Muscle of back (tissue), 11 donors: ENCODE data around the gene SHC3. TPM values are rescaled to one million over a fixed set of nuclear protein-coding genes. Genes with fewer than 3 reads are reported as not detected.

Source experiments
- DNase-seq, 3 donors: peaks; one replicate each; pipeline versions ENCODE4 v3.0.0 to v3.0.0-alpha.2; 2013
- polyA plus RNA-seq, 10 donors: library from polyadenylated mRNA; unstranded; fragments of 120-200 nt; gene quantifications; one replicate each; pipeline ENCODE4 v1.2.1, GENCODE V29; 2013; ENCODE audit not compliant: insufficient read length in 10 of 10

Gene SHC3
- polyA plus RNA-seq, 10 donors: 0.48 to 1.1 (median 0.77) TPM

DNA sequence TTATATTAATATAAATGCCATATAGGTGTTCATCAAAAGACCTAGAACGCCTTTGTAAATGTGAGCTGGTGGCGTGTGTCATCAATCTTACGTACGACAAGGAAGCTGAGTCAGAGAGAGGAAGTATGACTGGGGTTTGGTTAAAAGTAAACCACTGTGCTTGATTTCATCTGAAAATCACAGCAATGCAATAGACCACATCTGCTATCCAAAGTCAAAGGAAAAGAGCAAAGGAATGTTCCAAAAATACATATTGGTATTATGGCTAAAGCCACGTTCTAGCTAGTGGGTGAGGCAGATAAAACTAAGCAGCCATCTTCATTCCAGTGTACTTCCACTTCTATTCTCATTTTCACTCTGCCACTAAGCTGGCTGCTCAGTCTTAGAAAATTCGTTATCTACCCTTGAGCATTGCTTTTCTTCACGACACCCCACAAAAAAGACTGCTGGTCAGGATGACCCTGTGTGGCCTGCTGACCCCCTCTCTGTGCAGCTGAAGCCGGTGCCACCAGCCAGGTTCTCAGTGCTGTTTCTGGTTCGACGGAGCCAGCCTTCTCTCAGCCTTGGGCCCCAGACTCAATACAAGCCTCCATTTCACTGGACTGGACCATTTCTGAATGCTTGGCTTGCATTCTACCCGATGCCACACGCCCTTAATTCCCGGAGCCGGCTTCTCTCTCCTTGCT, 23.8 kb downstream of the SHC3 start:
- peak in 1 of 3 donors; percentile 79 for DNase-seq

DNA sequence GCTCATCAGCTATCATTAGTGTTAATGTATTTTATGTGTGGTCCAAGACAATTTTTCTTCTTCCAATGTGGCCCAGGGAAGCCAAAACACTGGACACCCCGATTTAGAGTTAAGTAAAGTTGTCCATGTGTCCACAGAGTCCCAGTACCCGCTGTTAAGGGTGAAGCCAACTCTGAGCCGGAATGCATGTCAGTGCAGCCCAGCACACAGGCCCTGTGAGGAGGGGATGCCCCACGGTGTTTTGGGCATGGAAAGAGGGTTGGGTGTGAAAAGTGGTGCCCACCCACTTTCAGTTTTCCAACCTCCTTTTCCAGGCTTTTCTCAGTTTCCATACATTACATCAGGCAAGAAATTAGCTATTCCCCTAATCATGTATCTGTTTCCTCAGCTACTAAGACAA, 24.4 kb downstream of the SHC3 start:
- no peak for DNase-seq

DNA sequence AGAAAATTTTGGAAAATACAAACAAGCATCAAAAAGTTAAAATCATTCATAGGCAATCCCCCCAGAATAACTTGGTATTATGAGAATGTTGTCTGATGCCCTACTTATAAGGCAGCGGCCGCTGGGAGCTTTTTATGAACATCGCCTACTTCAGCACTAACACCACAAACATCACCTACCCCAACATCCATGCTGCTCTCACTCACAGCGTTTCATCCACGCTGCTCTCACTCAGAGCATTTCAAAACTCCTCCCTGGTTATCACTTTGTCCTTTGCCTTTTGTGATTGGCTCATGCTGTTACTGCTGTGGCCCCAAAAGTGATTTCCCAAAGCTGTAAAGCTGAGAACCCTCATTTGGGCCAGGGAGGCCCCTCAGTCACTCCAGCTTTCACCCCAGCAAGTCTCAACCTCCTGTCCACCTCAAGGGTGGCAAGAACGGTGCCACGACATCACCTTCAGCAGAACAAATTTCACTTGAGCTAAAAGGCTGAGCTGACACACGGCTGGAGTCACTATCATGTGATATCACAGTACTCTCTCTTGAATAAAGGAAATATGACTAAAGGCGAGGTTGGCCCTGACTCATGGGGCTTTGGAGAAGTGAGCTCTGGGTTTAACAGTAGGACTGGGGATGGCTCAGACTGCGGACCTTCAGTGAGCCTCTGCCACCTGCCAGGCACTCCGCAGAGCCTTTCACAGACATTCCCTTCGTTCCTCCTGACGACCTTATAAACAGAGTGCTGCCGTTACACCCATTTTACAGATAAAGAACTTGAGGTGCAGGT, 25.2 kb downstream of the SHC3 start:
- peak in 1 of 3 donors; percentile 62 for DNase-seq

DNA sequence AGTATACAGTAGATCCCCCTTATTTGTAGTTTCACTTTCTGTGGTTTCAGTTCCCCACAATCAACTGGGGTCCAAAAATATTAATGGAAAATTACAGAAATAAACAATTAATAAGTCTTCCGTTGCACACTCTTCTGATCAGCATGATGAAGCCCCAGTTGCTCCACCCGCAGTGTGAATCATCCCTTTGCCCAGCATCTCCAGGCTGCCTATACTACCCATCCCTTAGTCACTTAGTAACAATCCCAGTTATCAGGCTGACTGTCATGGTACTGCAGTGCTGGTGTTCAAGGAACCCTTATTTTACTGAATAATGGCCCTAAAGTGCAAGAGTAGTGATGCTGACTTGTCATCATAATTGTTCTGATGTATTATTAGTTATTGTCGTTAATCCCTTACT, 28.9 kb downstream of the SHC3 start:
- DNase-seq: peak in 1 of 3 donors; percentile 5

DNA sequence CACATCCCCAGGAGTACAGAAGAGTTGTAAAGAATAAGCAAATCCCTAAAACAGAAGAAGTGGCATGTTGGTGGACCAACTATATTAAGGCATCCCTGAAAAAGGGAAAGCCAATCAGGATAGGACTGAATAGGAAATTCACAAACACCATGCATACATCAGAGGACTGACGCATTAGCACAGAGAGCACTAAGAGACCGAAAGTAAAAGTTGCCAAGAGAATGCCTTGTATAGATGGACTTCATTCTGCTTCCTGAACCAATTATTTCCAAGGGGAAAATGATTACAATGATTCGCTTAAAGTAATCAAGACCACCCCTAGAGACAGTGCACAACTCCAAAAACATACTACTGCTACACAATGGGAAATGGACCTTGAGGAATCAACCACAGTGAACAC, 33.5 kb downstream of the SHC3 start:
- no peak for DNase-seq

DNA sequence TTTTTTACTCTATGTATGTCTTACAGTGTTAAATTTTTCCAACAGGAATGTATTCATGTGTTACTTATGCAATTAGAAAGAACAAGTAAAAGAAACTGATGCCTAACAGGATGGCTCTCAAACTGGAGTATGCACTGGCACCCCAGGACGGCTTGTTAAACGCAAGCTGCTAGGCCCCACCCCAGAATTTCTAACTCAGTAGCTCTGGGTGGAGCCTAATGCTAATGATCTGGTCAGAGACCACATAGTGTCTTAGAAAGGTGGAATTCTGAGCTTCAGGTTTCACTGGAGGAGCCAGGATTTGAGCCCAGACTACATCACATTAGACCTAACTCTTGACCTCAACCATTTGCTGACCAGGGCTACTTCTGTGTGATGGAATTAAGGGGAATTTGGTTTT, 34.4 kb downstream of the SHC3 start:
- DNase-seq: no peak

DNA sequence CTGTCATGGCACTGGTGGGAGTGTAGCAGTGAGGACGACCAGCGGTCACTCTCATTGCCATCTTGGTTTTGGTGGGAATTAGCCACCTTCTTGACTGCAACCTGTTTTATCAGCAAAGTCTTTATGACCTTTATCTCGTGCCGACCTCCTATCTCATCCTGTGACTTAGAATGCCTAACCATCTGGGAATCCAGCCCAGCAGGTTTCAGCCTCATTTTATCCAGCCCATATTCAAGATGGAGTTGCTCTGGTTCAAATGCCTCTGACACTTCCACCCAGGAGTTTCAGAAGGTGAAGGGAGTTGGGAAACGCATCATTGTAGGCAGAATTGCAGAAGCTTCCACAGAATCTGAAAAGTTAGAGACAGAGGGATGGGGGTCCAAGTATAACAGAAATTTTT, 35.4 kb downstream of the SHC3 start:
- DNase-seq: no peak

DNA sequence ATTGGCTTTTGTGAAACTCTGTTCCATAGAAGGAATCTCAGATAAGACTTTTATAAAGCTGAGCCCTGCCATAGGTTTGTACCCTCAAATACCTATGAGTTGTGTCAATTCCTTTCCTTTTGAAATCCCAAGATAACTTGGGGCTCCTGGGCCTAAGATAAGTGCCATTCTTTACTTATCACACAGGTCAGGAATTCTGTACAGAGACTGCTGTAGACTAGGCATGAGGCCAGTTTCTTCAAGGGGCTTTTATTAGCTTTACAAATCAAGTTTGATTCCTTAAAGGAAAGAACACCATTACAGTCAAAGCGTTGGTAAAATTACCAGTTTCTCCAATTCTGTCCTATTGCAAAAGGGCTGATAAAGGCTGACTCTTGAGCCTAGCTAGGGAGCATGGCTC, 39.2 kb downstream of the SHC3 start:
- DNase-seq: no peak

DNA sequence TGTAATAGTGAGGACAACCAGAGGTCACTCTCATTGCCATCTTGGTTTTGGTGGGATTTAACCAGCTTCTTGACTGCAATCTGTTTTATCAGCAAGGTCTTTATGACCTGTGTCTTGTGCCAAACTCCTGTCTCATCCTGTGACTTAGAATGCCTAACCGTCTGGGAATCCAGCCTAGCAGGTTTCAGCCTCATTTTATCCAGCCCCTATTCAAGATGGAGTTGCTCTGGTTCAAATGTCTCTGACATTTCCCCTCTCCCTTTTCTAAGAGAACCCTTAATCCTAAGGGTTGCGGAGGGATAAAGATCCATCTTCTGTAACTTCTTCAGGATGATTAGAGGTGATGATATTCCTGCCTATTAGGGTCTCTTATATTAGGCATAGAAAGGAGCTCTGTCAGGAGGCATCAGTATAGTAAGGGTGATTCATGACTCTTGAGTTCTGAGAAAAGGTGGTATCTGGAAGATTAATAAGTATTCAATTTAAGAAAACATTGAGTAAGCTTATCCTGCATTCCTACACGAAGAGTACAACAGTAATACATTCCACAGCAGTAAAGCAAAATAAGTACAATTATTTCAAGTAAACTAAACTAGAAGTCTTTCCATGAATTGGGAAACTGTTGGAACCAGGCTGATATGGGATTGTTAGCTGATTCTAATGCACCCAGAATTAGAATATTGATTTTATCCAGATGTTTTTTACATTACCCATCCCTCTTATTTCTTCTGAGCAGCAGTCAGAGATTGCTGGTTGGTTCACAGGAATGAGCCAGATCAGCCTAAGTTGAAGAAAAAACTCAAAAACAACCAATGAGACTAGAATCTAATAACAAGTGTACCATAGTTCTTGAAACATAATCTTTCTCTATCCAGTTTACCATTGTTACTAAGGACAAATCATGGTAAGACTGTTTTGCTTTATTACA, 39.9 kb downstream of the SHC3 start:
- peak in 1 of 3 donors; percentile 64 for DNase-seq

DNA sequence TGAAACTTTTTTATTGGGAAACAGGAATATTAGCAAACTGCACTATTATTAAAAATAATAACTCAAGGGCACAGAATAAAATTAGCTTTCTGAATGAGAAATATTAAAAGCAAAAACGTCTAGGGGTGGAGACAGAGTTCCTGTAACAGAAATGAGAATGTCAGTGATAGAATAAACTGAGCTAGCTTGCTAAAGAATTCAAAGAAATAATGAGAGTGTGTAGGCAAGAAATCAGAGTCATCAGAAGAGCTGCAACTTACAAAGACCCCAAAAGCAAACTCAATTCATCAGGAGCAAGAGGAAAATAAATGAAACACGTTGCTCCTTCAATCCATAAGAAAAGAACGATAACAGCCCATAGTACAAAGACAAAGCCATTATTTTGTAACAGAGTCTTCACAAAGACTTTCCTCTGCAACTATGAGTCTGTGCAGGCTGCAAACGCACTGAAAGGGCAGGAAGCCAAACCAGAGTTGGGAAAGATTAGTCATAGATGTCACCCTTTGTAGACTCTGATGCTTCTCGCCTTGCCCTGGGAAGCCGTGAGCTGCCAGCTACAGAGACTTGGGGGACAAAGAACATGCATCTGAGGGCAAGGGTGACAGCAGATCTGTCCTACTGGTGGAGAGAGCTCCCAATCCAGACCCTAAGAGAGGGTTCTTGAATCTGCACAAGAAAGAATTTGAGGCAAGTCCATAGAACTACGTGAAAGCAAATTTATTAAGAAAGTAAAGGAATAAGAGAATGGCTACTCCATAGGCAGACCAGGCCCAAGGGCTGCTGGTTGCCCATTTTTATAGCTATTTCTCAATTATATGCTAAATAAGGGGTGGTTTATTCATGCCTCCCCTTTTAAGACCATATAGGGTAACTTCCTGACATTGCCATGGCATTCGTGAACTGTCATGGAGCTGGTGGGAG, 40.8 kb downstream of the SHC3 start:
- peak; percentile 38 to 91 (median 53) for DNase-seq

DNA sequence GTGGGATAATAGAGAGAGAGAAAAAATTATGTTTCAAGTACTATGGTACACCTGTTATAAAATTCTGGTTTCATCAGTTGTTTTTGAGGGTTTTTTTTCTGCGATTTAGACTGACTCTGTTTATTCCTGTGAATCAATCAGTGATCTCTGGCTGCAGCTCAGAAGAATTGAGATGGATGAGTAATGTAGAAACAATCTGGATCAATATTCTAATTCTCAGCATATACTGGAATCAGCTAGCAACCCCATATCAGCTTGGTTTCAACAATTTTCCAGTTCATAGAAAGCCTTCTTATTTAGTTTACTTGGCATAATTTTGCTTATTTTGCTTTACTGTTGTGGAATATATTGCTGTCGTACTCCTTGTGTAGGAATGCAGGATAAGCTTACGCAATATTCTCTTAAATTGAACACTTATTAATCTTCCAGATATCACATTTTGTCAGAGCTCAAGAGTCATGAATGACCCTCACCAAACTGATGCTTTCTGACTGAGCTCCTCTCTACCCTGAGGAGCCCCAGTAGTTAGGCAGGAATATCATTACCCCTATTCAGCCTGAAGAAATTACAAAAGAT, 42.9 kb downstream of the SHC3 start:
- no peak for DNase-seq

DNA sequence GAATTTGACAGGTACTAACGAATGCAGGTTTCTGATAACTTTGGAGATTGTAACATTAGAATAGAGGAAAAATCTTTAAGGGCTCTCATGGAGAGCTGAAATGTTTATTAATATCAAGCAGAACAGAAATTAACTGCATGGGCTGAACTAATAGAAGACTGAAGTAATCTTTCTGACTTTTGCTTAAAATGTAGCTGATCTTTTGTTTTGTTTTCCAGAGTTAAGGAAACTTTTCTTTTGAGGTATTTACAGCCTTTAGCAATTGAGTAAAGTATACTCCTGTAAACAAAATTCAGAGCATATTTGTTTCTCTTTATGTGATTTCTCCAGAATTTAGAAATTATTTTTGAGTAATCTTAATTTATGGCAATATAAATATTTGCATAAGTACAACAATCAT, 43.9 kb downstream of the SHC3 start:
- no peak for DNase-seq

DNA sequence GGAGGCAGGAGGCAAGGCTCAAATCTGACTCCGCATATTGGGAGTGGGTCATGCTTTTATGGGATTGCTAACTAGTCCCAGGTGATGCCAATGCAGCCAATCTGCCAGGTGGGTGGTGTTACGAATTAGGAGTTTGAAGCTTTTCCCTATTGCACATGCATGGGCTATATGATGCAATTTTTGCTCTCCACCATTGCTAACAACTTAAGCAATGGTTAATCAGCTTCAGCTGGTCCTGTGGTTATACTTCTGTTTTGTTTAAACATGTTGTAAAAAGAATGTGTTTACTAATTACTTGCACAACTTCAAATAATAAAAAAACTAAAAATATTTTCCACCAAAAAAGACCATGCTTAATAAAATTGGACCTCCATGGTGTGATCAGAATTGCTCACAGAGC, 55.7 kb downstream of the SHC3 start:
- DNase-seq: no peak

DNA sequence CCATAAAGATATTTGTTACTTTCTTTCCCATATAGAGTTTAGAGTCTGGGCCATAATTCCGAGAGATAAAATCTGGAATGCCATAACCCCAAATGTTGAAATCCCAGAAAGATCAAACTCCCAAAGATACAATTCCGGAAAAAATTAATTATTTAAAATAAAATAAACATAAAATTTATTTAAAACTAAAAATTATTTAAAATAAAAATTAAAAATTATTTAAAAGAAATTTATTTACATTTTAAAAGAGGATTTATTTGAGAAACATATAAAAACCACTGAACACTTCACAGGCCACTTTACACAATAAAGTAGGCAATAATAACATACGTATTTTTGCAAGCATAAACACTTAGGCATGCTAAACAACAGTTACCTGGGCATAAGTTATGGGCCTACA, 57.9 kb downstream of the SHC3 start:
- no peak for DNase-seq

DNA sequence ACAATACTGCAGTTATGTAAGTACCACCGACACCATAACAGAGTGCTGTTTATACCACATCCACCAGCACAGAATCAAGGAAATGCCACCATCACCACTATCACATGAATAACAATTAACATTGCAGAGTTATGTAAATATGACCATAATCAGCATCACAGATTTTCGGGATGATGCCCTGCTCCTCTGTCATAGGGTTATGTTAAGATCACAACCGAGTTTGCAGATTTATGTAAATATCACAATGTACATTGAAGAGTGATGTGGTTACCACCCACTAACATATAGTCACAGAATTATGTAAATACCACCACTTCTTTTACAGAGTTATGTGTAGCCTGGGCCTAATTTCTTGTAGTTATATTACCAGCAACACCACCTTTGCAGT, 61.8 kb downstream of the SHC3 start:
- no peak for DNase-seq

DNA sequence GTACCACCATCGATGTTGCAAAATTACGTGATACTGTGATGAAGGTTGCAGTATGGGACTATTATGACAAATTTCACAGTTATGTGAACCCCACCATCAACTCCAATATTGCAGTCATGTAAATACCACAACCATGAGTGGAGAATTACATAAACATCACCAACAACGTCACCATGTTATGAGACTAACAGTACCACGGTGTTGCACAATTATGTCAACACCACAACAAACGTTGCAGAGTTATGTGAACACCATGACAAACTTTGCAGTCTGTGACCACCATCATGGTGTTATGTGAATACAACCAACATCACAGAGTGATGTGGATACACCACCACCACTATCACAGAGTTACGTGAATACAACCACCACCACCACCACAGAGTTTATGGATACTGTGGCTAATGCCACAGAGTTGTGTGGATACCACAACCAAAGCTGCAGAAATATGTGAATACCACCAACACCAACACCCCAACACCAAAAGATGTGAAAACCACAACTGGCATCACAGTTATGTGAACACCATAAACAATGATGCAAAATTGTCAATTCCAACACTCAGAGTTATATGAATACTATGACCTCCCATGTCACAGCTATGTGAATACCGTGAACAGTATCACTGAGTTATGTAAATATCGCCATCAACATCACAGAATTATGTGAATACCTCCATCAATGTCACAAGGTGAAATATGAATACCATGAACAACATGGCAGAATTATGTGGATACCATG, 62.4 kb downstream of the SHC3 start:
- DNase-seq: no peak

DNA sequence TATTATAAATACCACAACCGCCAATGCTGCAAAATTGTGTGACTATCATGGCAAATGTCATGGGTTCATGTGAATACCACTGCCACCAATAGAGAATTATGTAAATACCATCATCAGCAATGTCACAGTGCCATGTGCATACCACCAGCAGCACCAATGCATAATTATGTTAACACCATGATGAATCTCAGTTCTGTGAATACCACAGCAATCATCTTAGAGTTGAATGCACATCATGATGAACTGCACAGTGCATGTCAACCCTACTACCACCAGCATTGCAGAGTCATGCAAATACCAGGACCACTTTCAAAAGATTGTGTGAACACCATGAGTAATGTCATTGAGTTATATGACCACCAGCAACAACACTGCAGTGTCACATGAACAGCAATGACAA, 63.2 kb downstream of the SHC3 start:
- no peak for DNase-seq

DNA sequence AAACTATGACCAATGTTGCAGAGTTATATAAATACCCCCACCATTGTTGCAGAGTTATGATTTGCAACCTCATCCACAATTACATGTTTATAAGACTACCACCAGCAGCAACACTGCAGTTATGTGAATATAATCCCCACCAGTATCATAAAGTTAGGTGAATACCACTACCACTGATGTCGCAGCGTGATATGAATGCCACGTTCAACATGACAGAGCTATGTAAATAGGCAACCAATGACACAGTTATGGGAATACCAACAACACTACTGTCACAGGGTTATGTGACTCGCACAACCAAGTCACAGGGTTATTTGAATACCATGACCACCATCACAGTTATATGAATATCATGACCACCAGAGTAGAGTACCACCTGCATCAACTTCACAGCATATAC, 63.9 kb downstream of the SHC3 start:
- DNase-seq: no peak

DNA sequence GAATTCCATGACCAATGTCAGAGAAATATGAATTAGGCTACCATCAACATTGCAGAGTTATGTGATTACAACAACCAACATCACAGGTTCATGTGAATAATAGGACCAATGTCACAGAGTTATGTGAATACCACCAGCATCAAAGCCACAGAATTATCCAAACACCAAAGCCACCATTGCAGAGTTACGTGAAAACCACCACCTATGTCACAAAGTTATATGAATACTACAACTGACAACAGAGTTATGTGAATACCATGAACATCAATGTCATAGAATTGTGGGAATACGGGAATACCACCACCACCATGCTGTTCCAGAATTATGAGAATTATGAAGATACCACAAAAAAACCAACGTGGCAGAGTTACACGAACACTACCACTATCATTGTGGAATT, 64.8 kb downstream of the SHC3 start:
- DNase-seq: no peak

DNA sequence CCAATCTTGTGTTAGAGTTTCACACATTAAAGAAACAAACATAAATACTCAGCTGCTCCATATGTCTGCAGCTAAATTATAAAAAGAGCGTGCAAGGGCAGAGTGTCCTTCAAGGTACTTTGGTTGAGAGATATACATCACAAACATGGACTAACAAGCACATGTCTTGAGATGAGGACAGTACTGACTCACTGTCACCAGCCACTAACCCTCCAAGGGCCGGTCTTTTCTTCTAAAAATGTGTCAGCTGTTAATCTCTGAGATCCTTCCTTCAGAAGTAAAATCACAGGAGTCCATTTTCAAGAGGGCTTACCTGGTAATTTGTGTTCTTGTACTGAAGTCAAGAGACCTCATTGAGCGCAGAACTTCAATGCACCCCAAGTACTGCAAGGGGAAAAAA, 66.4 kb downstream of the SHC3 start:
- DNase-seq: no peak
